SK-N-SH treated with all-trans-retinoic acid at 6 μM for 48 hours (cell line): ENCODE measurements around the gene SYNPO2.

Experiments used
- ATAC-seq: fragments of 200-7000 bp; cut with Tn5 transposase; 3 replicates; pipeline ENCODE4 v1.9.1; 2020; ENCODE audit warnings: mild to moderate bottlenecking, moderate library complexity
- BACH2 ChIP-seq: fragments of 250-450 bp; sonication (Bioruptor Pico); IDR thresholded peaks from 2 replicates; pipeline ENCODE4 v1.9.0; 2021; ENCODE audit warnings: mild to moderate bottlenecking, borderline replicate concordance
- CSDC2 ChIP-seq: fragments of 250-450 bp; sonication (Bioruptor Pico); IDR thresholded peaks from 2 replicates; pipeline ENCODE4 v1.5.0; 2020; ENCODE audit warnings: mild to moderate bottlenecking, moderate library complexity
- ESRRG ChIP-seq: fragments of 250-450 bp; sonication (Bioruptor Pico); IDR thresholded peaks from 2 replicates; pipeline ENCODE4 v1.6.1; 2021; ENCODE audit warnings: mild to moderate bottlenecking
- GLIS3 ChIP-seq: fragments of 250-450 bp; sonication (Bioruptor Pico); IDR thresholded peaks from 2 replicates; pipeline ENCODE4 v1.5.0; 2020; ENCODE audit warnings: mild to moderate bottlenecking, moderate library complexity
- ISL1 ChIP-seq: fragments of 250-450 bp; sonication (Bioruptor Pico); IDR thresholded peaks from 2 replicates; pipeline ENCODE4 v2.1.2; 2022; ENCODE audit warnings: mild to moderate bottlenecking, moderate library complexity
- OSR1 ChIP-seq: fragments of 250-450 bp; sonication (Bioruptor Pico); IDR thresholded peaks from 2 replicates; pipeline ENCODE4 v1.8.0; 2022; ENCODE audit warnings: moderate library complexity, mild to moderate bottlenecking, inconsistent platforms
- POU6F1 ChIP-seq: fragments of 250-450 bp; sonication (Bioruptor Pico); IDR thresholded peaks from 2 replicates; pipeline ENCODE4 v1.8.0; 2021; ENCODE audit warnings: low read depth, mild to moderate bottlenecking, moderate library complexity, borderline replicate concordance
- RARB ChIP-seq: fragments of 250-450 bp; sonication (Bioruptor Pico); IDR thresholded peaks from 2 replicates; pipeline ENCODE4 v1.8.0; 2021; ENCODE audit warnings: mild to moderate bottlenecking, moderate library complexity
- SNAI2 ChIP-seq: fragments of 250-450 bp; sonication (Bioruptor Pico); IDR thresholded peaks from 2 replicates; pipeline ENCODE4 v1.5.0; 2020; ENCODE audit warnings: mild to moderate bottlenecking, moderate library complexity
- TOX ChIP-seq: fragments of 250-450 bp; sonication (Bioruptor Pico); IDR thresholded peaks from 2 replicates; pipeline ENCODE4 v1.8.0; 2021; ENCODE audit warnings: mild to moderate bottlenecking, moderate library complexity, borderline replicate concordance
- ZC3H10 ChIP-seq: fragments of 250-450 bp; sonication (Bioruptor Pico); IDR thresholded peaks from 2 replicates; pipeline ENCODE4 v1.5.1; 2021; ENCODE audit warnings: mild to moderate bottlenecking, moderate library complexity
- ZFP3 ChIP-seq: fragments of 250-450 bp; sonication (Bioruptor Pico); IDR thresholded peaks from 2 replicates; pipeline ENCODE4 v1.5.0; 2020; ENCODE audit warnings: mild to moderate bottlenecking, moderate library complexity
- ZFP30 ChIP-seq: fragments of 450-650 bp; formaldehyde crosslinking; IDR thresholded peaks from 2 replicates; pipeline ENCODE4 v1.5.0; 2022; ENCODE audit warnings: mild to moderate bottlenecking, moderate library complexity
- ZNF565 ChIP-seq: fragments of 450-650 bp; formaldehyde crosslinking; conservative IDR thresholded peaks from 2 replicates; pipeline ENCODE4 v1.5.0; 2020; ENCODE audit warnings: low read depth, mild to moderate bottlenecking, moderate library complexity
- ZNF70 ChIP-seq: fragments of 450-650 bp; formaldehyde crosslinking; IDR thresholded peaks from 2 replicates; pipeline ENCODE4 v1.5.0; 2020; ENCODE audit warnings: mild to moderate bottlenecking, moderate library complexity
- TF ChIP-seq, protein P1 (sequence below): fragments of 250-450 bp; sonication (Bioruptor Pico); IDR thresholded peaks from 2 replicates; pipeline ENCODE4 v1.5.0; 2020; ENCODE audit warnings: mild to moderate bottlenecking, moderate library complexity
- TF ChIP-seq, protein P2 (sequence below): fragments of 250-450 bp; sonication (Bioruptor Pico); IDR thresholded peaks from 2 replicates; pipeline ENCODE4 v1.5.1; 2021; ENCODE audit warnings: mild to moderate bottlenecking, moderate library complexity
- TF ChIP-seq, protein P3 (sequence below): fragments of 250-450 bp; sonication (Bioruptor Pico); IDR thresholded peaks from 2 replicates; pipeline ENCODE4 v1.8.0; 2020; ENCODE audit warnings: mild to moderate bottlenecking, moderate library complexity, borderline replicate concordance
- TF ChIP-seq, protein P4 (sequence below): fragments of 250-450 bp; sonication (Bioruptor Pico); IDR thresholded peaks from 2 replicates; pipeline ENCODE4 v1.5.1; 2020; ENCODE audit warnings: low read depth, mild to moderate bottlenecking, moderate library complexity

SYNPO2 gene

DNA sequence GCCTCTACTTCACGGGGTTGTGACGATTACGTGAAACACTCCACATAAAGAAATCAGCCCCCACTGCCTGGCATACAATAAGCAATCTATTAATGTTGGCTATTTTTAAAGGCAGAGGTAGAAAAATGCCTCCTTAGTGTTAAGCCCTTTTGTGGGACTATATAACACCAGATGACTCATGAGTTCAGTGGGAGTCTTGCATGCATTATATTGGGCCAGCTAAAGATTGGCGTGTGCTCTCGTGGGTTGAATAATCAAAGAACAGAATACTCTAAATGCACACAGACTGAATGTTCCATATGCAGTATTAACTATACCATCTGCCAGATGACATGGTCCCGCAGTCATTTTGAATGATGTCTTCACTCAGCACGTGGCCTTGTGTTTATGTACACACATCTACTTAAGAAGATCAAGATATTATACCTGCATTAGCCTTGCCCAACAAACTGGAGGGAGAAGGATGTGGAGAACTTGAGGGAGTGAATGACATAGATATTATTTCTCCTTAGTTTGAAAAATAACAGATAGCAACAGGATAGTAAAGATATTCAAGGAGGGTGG, 162.0 kb downstream of the SYNPO2 start:
- TF ChIP-seq POU6F1 (CRISPR knock-in tag) (no peak), GLIS3 (CRISPR knock-in tag) (no peak), OSR1 (CRISPR knock-in tag) (no peak), ZC3H10 (CRISPR knock-in tag) (no peak), CSDC2 (CRISPR knock-in tag) (no peak), SNAI2 (CRISPR knock-in tag) (no peak), ZFP30 (no peak)
- TF ChIP-seq, protein P1, sequence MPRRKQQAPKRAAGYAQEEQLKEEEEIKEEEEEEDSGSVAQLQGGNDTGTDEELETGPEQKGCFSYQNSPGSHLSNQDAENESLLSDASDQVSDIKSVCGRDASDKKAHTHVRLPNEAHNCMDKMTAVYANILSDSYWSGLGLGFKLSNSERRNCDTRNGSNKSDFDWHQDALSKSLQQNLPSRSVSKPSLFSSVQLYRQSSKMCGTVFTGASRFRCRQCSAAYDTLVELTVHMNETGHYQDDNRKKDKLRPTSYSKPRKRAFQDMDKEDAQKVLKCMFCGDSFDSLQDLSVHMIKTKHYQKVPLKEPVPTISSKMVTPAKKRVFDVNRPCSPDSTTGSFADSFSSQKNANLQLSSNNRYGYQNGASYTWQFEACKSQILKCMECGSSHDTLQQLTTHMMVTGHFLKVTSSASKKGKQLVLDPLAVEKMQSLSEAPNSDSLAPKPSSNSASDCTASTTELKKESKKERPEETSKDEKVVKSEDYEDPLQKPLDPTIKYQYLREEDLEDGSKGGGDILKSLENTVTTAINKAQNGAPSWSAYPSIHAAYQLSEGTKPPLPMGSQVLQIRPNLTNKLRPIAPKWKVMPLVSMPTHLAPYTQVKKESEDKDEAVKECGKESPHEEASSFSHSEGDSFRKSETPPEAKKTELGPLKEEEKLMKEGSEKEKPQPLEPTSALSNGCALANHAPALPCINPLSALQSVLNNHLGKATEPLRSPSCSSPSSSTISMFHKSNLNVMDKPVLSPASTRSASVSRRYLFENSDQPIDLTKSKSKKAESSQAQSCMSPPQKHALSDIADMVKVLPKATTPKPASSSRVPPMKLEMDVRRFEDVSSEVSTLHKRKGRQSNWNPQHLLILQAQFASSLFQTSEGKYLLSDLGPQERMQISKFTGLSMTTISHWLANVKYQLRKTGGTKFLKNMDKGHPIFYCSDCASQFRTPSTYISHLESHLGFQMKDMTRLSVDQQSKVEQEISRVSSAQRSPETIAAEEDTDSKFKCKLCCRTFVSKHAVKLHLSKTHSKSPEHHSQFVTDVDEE (CRISPR knock-in tag) = no peak
- no peak for ATAC-seq

GRCh38 chr4:119053245-119053644, 164.6 kb downstream of the SYNPO2 start:
- no peak for ATAC-seq
- TF ChIP-seq, protein P2, sequence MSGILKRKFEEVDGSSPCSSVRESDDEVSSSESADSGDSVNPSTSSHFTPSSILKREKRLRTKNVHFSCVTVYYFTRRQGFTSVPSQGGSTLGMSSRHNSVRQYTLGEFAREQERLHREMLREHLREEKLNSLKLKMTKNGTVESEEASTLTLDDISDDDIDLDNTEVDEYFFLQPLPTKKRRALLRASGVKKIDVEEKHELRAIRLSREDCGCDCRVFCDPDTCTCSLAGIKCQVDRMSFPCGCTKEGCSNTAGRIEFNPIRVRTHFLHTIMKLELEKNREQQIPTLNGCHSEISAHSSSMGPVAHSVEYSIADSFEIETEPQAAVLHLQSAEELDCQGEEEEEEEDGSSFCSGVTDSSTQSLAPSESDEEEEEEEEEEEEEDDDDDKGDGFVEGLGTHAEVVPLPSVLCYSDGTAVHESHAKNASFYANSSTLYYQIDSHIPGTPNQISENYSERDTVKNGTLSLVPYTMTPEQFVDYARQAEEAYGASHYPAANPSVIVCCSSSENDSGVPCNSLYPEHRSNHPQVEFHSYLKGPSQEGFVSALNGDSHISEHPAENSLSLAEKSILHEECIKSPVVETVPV (CRISPR knock-in tag) = no peak
- TF ChIP-seq CSDC2 (CRISPR knock-in tag) (no peak), POU6F1 (CRISPR knock-in tag) (no peak), ZNF70 (CRISPR knock-in tag) (no peak), ZFP30 (no peak), ZC3H10 (CRISPR knock-in tag) (no peak), RARB (CRISPR knock-in tag) (no peak), ISL1 (CRISPR knock-in tag) (no peak), ZNF565 (CRISPR knock-in tag) (no peak), TOX (CRISPR knock-in tag) (no peak), BACH2 (no peak), GLIS3 (CRISPR knock-in tag) (no peak), ZFP3 (no peak), ESRRG (CRISPR knock-in tag) (no peak)
- TF ChIP-seq, protein P1 (CRISPR knock-in tag) = no peak
- TF ChIP-seq, protein P3, sequence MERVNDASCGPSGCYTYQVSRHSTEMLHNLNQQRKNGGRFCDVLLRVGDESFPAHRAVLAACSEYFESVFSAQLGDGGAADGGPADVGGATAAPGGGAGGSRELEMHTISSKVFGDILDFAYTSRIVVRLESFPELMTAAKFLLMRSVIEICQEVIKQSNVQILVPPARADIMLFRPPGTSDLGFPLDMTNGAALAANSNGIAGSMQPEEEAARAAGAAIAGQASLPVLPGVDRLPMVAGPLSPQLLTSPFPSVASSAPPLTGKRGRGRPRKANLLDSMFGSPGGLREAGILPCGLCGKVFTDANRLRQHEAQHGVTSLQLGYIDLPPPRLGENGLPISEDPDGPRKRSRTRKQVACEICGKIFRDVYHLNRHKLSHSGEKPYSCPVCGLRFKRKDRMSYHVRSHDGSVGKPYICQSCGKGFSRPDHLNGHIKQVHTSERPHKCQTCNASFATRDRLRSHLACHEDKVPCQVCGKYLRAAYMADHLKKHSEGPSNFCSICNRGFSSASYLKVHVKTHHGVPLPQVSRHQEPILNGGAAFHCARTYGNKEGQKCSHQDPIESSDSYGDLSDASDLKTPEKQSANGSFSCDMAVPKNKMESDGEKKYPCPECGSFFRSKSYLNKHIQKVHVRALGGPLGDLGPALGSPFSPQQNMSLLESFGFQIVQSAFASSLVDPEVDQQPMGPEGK (CRISPR knock-in tag) = no peak
- TF ChIP-seq, protein P4, sequence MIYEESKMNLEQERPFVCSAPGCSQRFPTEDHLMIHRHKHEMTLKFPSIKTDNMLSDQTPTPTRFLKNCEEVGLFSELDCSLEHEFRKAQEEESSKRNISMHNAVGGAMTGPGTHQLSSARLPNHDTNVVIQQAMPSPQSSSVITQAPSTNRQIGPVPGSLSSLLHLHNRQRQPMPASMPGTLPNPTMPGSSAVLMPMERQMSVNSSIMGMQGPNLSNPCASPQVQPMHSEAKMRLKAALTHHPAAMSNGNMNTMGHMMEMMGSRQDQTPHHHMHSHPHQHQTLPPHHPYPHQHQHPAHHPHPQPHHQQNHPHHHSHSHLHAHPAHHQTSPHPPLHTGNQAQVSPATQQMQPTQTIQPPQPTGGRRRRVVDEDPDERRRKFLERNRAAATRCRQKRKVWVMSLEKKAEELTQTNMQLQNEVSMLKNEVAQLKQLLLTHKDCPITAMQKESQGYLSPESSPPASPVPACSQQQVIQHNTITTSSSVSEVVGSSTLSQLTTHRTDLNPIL = no peak
- TF ChIP-seq, all 23 proteins: peak for 0
